ENCODE measurements around the gene PTPN11. TPM values are rescaled to one million over a fixed set of nuclear protein-coding genes. Genes with fewer than 3 reads are reported as not detected.

PTPN11 gene
- total and polyA plus RNA-seq, 2 of the 13 experiments (the other 11 are each of a cell fraction or from before 2014, with no cell fraction given) = 30.0 to 63.5 TPM

Other genes starting within 250 kb of the PTPN11 start
- 11.4 and 13.7 TPM in 2 replicates for gene HECTD4, start 36.5 kb upstream of the PTPN11 start, total RNA-seq (2016; rRNA removed; fragmentation: Illumina TruSeq; extraction: Trizol)
- gene HECTD4, start 36.5 kb upstream of the PTPN11 start, polyA plus RNA-seq (2011; rRNA removed) = 8.0 and 9.0 TPM in 2 replicates
- gene RPL6, start 9.3 kb upstream of the PTPN11 start, total RNA-seq (2016; rRNA removed; fragmentation: Illumina TruSeq; extraction: Trizol) = 1,551 and 2,121 TPM in 2 replicates
- gene RPL6, start 9.3 kb upstream of the PTPN11 start, polyA plus RNA-seq (2011; rRNA removed) = 1,589 and 1,719 TPM in 2 replicates